ENCODE data around the gene SEMA3E.

- TF ChIP-seq, protein P1, sequence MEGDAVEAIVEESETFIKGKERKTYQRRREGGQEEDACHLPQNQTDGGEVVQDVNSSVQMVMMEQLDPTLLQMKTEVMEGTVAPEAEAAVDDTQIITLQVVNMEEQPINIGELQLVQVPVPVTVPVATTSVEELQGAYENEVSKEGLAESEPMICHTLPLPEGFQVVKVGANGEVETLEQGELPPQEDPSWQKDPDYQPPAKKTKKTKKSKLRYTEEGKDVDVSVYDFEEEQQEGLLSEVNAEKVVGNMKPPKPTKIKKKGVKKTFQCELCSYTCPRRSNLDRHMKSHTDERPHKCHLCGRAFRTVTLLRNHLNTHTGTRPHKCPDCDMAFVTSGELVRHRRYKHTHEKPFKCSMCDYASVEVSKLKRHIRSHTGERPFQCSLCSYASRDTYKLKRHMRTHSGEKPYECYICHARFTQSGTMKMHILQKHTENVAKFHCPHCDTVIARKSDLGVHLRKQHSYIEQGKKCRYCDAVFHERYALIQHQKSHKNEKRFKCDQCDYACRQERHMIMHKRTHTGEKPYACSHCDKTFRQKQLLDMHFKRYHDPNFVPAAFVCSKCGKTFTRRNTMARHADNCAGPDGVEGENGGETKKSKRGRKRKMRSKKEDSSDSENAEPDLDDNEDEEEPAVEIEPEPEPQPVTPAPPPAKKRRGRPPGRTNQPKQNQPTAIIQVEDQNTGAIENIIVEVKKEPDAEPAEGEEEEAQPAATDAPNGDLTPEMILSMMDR (IDR thresholded peaks at IDR 0.05 in 2 of 3, conservative IDR thresholded peaks at IDR 0.05 in 1 of 3; ENCODE audit: control insufficient read depth in 2 of 3, extremely low read depth in 1 of 3, insufficient read depth in 1 of 3, low read depth in 3 of 3, low read length in 3 of 3): no peak
- no peak for TF ChIP-seq RAD21 (IDR thresholded peaks at IDR 0.05; ENCODE audit: insufficient read depth, low read depth, low read length)
- no peak for TF ChIP-seq GABPA (IDR thresholded peaks at IDR 0.05; ENCODE audit: low read depth)
- no peak for TF ChIP-seq POLR2AphosphoS5 (IDR thresholded peaks at IDR 0.05; ENCODE audit: low read length)
- no peak for TF ChIP-seq TAF1 (IDR thresholded peaks at IDR 0.05; ENCODE audit: borderline replicate concordance, low read depth, low read length)
- no peak for TF ChIP-seq KDM1A (IDR thresholded peaks at IDR 0.05; ENCODE audit: borderline replicate concordance)
- TF ChIP-seq YY1 (IDR thresholded peaks at IDR 0.05; ENCODE audit: low read depth, low read length): no peak
- no peak for TF ChIP-seq USF1 (IDR thresholded peaks at IDR 0.05; ENCODE audit: borderline replicate concordance, extremely low read length, insufficient read depth, low read depth, low read length)
- TF ChIP-seq MEF2A (IDR thresholded peaks at IDR 0.05; ENCODE audit: insufficient read depth, low read depth, low read length): no peak
- TF ChIP-seq RAD51 (IDR thresholded peaks at IDR 0.05): no peak
- TF ChIP-seq TARDBP (IDR thresholded peaks at IDR 0.05; ENCODE audit: borderline replicate concordance): no peak
These were observed 47.2 kb upstream of the SEMA3E start for GRCh38 chr7:83696101-83696500.

Measured in GM12878 (cell line).